MM.1S (cell line): ENCODE measurements around the gene POLR2F.

ENCODE experiments used
- DNase-seq: peaks from one replicate; pipeline ENCODE4 v3.0.0-alpha.2; 2015
- H2AFZ ChIP-seq: fragments of 300-600 bp; sonication (generic); 2 replicates; pipeline ENCODE4 v1.6.0; 2016; ENCODE audit warnings: antibody characterized with exemption, low read length
- H3F3A ChIP-seq: fragments of 300-600 bp; sonication (generic); 2 replicates; pipeline ENCODE4 v1.6.1; 2016; ENCODE audit warnings: mild to moderate bottlenecking, antibody characterized with exemption, low read length, moderate library complexity, mixed read lengths; ENCODE audit not compliant: insufficient read depth
- H3K27ac ChIP-seq: fragments of 300-600 bp; sonication (generic); 2 replicates; pipeline ENCODE4 v1.5.1; 2016; ENCODE audit warnings: mild to moderate bottlenecking, low read length
- H3K27me3 ChIP-seq: fragments of 300-600 bp; sonication (generic); replicated peaks from 2 replicates; pipeline ENCODE4 v1.6.0; 2016; ENCODE audit warnings: low read length; ENCODE audit not compliant: insufficient read depth
- H3K36me3 ChIP-seq: fragments of 300-600 bp; sonication (generic); replicated peaks from 2 replicates; pipeline ENCODE4 v1.6.1; 2016; ENCODE audit warnings: mild to moderate bottlenecking, low read length, mixed read lengths; ENCODE audit not compliant: insufficient read depth
- H3K4me1 ChIP-seq: fragments of 300-600 bp; sonication (generic); 2 replicates; pipeline ENCODE4 v1.6.1; 2016; ENCODE audit warnings: low read length, mixed read lengths
- H3K4me2 ChIP-seq: fragments of 300-600 bp; sonication (generic); 2 replicates; pipeline ENCODE4 v1.6.0; 2016; ENCODE audit warnings: low read depth, low read length
- H3K4me3 ChIP-seq: fragments of 300-600 bp; sonication (generic); 2 replicates; pipeline ENCODE4 v1.5.1; 2016; ENCODE audit warnings: low read length, mixed read lengths
- H3K79me2 ChIP-seq: fragments of 300-600 bp; sonication (generic); 2 replicates; pipeline ENCODE4 v1.6.1; 2016; ENCODE audit warnings: mixed run types, low read length, mixed read lengths
- H3K9ac ChIP-seq: fragments of 300-600 bp; sonication (generic); 2 replicates; pipeline ENCODE4 v1.6.1; 2016; ENCODE audit warnings: low read length, mixed read lengths
- H3K9me2 ChIP-seq: fragments of 300-600 bp; sonication (generic); replicated peaks from 2 replicates; pipeline ENCODE4 v1.6.1; 2016; ENCODE audit warnings: mild to moderate bottlenecking, low read length, mixed read lengths; ENCODE audit not compliant: insufficient read depth
- H3K9me3 ChIP-seq: fragments of 300-600 bp; sonication (generic); replicated peaks from 2 replicates; pipeline ENCODE4 v1.6.1; 2016; ENCODE audit warnings: mild to moderate bottlenecking, low read length, mixed read lengths; ENCODE audit not compliant: insufficient read depth
- H4K20me1 ChIP-seq: fragments of 300-600 bp; sonication (generic); 2 replicates; pipeline ENCODE4 v1.6.1; 2016; ENCODE audit warnings: mild to moderate bottlenecking, low read length, moderate library complexity, mixed read lengths; ENCODE audit not compliant: insufficient read depth
- EZH2 ChIP-seq: fragments of 300-600 bp; sonication (generic); optimal IDR thresholded peaks from 2 replicates; pipeline ENCODE3; 2017; ENCODE audit warnings: low read depth, mild to moderate bottlenecking, antibody characterized with exemption, low read length, mixed read lengths
- EZH2phosphoT487 ChIP-seq: fragments of 300-600 bp; sonication (generic); IDR thresholded peaks from 2 replicates; pipeline ENCODE4 v1.6.1; 2018; ENCODE audit warnings: antibody characterized with exemption, low read length
- TF ChIP-seq, protein P1 (sequence below): fragments of 300-600 bp; sonication (generic); IDR thresholded peaks from 2 replicates; pipeline ENCODE4 v1.5.1; 2016; ENCODE audit warnings: antibody characterized with exemption, low read length, mixed read lengths

POLR2F gene

DNA sequence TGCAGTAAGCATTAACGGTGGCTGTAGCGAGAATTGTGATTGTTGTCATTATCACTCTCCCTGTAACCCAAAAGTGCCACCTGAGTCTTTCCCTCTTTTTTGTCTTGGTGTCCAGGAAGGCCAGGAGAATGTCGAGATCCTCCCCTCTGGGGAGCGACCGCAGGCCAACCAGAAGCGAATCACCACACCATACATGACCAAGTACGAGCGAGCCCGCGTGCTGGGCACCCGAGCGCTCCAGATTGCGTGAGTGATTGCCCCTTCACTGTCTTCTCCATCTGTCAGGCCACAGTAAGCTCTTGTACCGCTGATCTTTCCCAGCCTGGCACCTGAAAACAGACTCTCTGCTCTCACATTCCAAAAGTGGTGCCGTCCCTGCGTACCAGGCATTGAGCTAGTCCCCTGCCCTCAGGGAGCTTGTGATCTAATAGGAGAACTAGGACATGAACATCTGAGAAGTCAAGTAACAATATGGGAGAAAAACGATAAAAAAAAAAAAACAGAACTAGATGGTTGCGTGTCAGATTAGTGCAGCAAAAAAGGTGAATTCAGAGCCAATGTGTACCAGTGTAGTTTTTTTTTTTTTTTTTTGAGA is 5.8 kb downstream of the POLR2F start:
- no peak overlapping the region for H3K9ac ChIP-seq
- no peak overlapping the region for H3K4me3 ChIP-seq
- peaks cover 35% of the 10 kb centered on the region for H3K79me2 ChIP-seq
- peaks cover 9% of the 10 kb centered on the region for H3K36me3 ChIP-seq
- no peaks in the 10 kb centered on the region for H3K27me3 ChIP-seq
- H3F3A ChIP-seq: no peaks in the 10 kb centered on the region
- no peaks in the 10 kb centered on the region for H3K9me2 ChIP-seq
- no peak for DNase-seq
- peaks cover 7% of the 10 kb centered on the region; the same call in 1 of the 2 replicates for H3K4me1 ChIP-seq
- TF ChIP-seq EZH2 (no peak), EZH2phosphoT487 (no peak)
- TF ChIP-seq, protein P1, sequence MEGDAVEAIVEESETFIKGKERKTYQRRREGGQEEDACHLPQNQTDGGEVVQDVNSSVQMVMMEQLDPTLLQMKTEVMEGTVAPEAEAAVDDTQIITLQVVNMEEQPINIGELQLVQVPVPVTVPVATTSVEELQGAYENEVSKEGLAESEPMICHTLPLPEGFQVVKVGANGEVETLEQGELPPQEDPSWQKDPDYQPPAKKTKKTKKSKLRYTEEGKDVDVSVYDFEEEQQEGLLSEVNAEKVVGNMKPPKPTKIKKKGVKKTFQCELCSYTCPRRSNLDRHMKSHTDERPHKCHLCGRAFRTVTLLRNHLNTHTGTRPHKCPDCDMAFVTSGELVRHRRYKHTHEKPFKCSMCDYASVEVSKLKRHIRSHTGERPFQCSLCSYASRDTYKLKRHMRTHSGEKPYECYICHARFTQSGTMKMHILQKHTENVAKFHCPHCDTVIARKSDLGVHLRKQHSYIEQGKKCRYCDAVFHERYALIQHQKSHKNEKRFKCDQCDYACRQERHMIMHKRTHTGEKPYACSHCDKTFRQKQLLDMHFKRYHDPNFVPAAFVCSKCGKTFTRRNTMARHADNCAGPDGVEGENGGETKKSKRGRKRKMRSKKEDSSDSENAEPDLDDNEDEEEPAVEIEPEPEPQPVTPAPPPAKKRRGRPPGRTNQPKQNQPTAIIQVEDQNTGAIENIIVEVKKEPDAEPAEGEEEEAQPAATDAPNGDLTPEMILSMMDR: no peak
- no peak overlapping the region for H3K4me2 ChIP-seq
- no peaks in the 10 kb centered on the region for H4K20me1 ChIP-seq
- no peak overlapping the region for H3K27ac ChIP-seq
- H3K9me3 ChIP-seq: no peaks in the 10 kb centered on the region
- no peak overlapping the region for H2AFZ ChIP-seq

DNA sequence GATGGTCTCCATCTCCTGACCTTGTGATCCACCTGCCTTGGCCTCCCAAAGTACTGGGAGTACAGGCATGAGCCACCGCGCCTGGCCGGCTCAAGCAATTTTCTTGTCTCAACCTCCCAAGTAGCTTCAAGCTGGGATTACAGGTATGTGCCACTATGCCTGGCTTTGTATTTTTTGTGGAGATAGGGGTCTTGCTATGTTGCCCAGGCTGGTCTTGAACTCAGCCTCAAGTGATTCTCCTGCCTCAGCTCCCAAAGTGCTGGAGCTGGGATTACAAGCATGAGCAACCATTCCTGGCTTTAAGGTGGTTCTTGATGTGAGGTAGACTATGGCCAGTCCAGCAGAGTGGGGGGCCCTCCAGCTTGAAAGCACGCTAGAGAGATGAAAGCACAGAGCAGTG is 7.6 kb downstream of the POLR2F start:
- no peak overlapping the region for H2AFZ ChIP-seq
- no peak for DNase-seq
- TF ChIP-seq EZH2phosphoT487 (no peak), EZH2 (no peak)
- TF ChIP-seq, protein P1: no peak
- H3K36me3 ChIP-seq: peaks cover 9% of the 10 kb centered on the region
- no peaks in the 10 kb centered on the region for H4K20me1 ChIP-seq
- H3F3A ChIP-seq: no peaks in the 10 kb centered on the region; the same call in 1 of the 2 replicates
- no peak overlapping the region for H3K4me2 ChIP-seq
- H3K4me1 ChIP-seq: 0 out of 2 replicates have a peak, but pooled peaks cover 3% of the 10 kb centered on the region
- no peak overlapping the region for H3K9ac ChIP-seq
- no peaks in the 10 kb centered on the region for H3K27me3 ChIP-seq
- H3K4me3 ChIP-seq: no peak overlapping the region
- no peak overlapping the region for H3K27ac ChIP-seq
- no peaks in the 10 kb centered on the region for H3K9me2 ChIP-seq
- peaks cover 26% of the 10 kb centered on the region for H3K79me2 ChIP-seq
- H3K9me3 ChIP-seq: no peaks in the 10 kb centered on the region

DNA sequence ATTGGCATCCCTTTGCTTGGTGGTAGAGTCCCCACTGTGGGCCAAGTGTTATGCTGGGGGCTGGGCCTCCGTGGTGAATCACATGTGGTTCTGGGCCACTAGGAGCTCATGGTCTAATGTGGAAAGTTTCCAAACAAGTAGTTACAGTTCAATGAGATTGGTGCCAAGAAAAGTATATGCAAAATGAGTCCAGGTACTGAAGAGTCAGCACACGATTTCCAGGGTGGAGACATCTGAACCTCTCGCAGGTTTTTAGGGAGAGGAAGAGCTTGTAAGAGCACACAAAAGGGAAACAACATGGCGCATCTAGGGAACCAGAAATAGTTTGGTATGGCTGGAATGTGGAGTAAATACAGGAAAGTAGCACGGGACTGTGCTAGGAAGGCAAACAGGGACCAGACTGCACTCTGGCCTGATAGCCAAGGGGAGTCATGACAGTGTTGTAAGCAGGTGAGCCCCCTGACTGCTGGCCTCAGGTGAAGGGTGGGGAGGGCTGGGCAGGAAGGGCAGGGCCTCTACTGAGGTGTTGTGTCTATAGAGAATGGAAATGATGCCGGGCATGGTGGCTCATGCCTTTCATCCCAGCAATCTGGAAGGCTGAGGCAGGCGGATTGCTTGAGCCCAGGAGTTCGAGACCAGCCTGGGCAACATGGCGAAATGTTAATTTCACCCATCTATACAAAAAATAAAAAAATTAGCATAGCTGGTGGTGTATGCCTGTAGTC is 12.6 kb downstream of the POLR2F start:
- Histone ChIP-seq H3K4me1 (0 out of 2 replicates have a peak, but pooled peaks cover 3% of the 10 kb centered on the region), H3K9me3 (no peaks in the 10 kb centered on the region), H3K4me2 (no peak overlapping the region), H3K36me3 (peaks cover 2% of the 10 kb centered on the region; the same call in 1 of the 2 replicates), H3K9ac (no peak overlapping the region), H3K79me2 (peaks cover 9% of the 10 kb centered on the region), H3K27ac (no peak overlapping the region), H3K4me3 (no peak overlapping the region), H4K20me1 (no peaks in the 10 kb centered on the region), H3K27me3 (no peaks in the 10 kb centered on the region), H3F3A (no peaks in the 10 kb centered on the region; the same call in 1 of the 2 replicates), H3K9me2 (no peaks in the 10 kb centered on the region), H2AFZ (no peak overlapping the region)
- DNase-seq: no peak
- TF ChIP-seq, protein P1: no peak
